Mesenchymal stem cell (in vitro differentiated cells and primary cell): ENCODE results near the gene PAQR8.

Source experiments
- DNase-seq: peaks from one replicate; pipeline ENCODE4 v3.0.0-alpha.2; 2013
- H2AFZ ChIP-seq: one replicate; pipeline ENCODE4 v1.6.1; 2013; ENCODE audit warnings: low read depth, mild to moderate bottlenecking, control low read depth, inconsistent platforms, low read length, moderate library complexity
- H2AK5ac ChIP-seq: 2 replicates; pipeline ENCODE4 v1.6.1; 2013; ENCODE audit warnings: low read length, moderate library complexity, mild to moderate bottlenecking, inconsistent platforms; ENCODE audit not compliant: severe bottlenecking
- H2BK120ac ChIP-seq: one replicate; pipeline ENCODE4 v1.6.1; 2013; ENCODE audit warnings: low read depth, mild to moderate bottlenecking, inconsistent platforms, low read length, moderate library complexity
- H2BK12ac ChIP-seq, 2 experiments: one replicate each; pipeline ENCODE4 v1.6.1; 2013; ENCODE audit warnings: inconsistent platforms in 2 of 2, low read length in 2 of 2, mild to moderate bottlenecking in 2 of 2, moderate library complexity in 2 of 2, control low read depth in 1 of 2
- H2BK15ac ChIP-seq: one replicate; pipeline ENCODE4 v1.6.1; 2013; ENCODE audit warnings: mild to moderate bottlenecking, low read depth, inconsistent platforms; ENCODE audit not compliant: poor library complexity, severe bottlenecking
- H2BK5ac ChIP-seq: 2 replicates; pipeline ENCODE4 v1.6.1; 2013; ENCODE audit warnings: low read depth, mild to moderate bottlenecking, low read length, control low read depth, inconsistent platforms; ENCODE audit not compliant: poor library complexity, severe bottlenecking
- H3K14ac ChIP-seq, 2 experiments: one replicate each; pipeline ENCODE4 v1.6.1; 2013; ENCODE audit warnings: inconsistent platforms in 2 of 2, low read length in 2 of 2, control low read depth in 1 of 2, mild to moderate bottlenecking in 1 of 2, moderate library complexity in 1 of 2
- H3K18ac ChIP-seq, 2 experiments: one replicate each; pipeline ENCODE4 v1.6.1; 2013; ENCODE audit warnings: inconsistent platforms in 2 of 2, low read length in 2 of 2, control low read depth in 1 of 2, low read depth in 1 of 2, mild to moderate bottlenecking in 1 of 2
- H3K23ac ChIP-seq, 2 experiments: one replicate each; pipeline ENCODE4 v1.6.1; 2013; ENCODE audit warnings: inconsistent platforms in 2 of 2, low read length in 2 of 2, mild to moderate bottlenecking in 2 of 2, moderate library complexity in 2 of 2, control low read depth in 1 of 2
- H3K27ac ChIP-seq: 2 replicates; pipeline ENCODE4 v1.5.1; 2013; ENCODE audit warnings: mild to moderate bottlenecking, moderate library complexity, low read length, control low read depth, inconsistent platforms; ENCODE audit not compliant: poor library complexity, severe bottlenecking
- H3K27me3 ChIP-seq, 2 experiments: 2 replicates each; pipeline versions ENCODE4 v1.6.1 to v1.7.0; 2013; ENCODE audit warnings: low read length in 2 of 2, mild to moderate bottlenecking in 2 of 2, moderate library complexity in 2 of 2, control low read depth in 1 of 2, inconsistent platforms in 1 of 2; ENCODE audit not compliant: control insufficient read depth in 1 of 2, insufficient read depth in 1 of 2
- H3K36me3 ChIP-seq, 2 experiments: 2 replicates each; pipeline versions ENCODE4 v1.6.1 to v1.7.0; 2013; ENCODE audit warnings: low read length in 2 of 2, control low read depth in 1 of 2, inconsistent platforms in 1 of 2, low read depth in 1 of 2, mild to moderate bottlenecking in 1 of 2; ENCODE audit not compliant: insufficient read depth in 2 of 2, control insufficient read depth in 1 of 2
- H3K4ac ChIP-seq, 2 experiments: one replicate each; pipeline ENCODE4 v1.6.1; 2013; ENCODE audit warnings: inconsistent platforms in 2 of 2, low read length in 2 of 2, mild to moderate bottlenecking in 2 of 2, moderate library complexity in 2 of 2, control low read depth in 1 of 2, low read depth in 1 of 2
- H3K4me1 ChIP-seq: 2 replicates; pipeline ENCODE4 v1.6.1; 2013; ENCODE audit warnings: low read depth, low read length, control low read depth; ENCODE audit not compliant: control insufficient read depth, insufficient read depth
- H3K4me2 ChIP-seq: 2 replicates; pipeline ENCODE4 v1.6.1; 2013; ENCODE audit warnings: low read length, mild to moderate bottlenecking, inconsistent platforms; ENCODE audit not compliant: poor library complexity, severe bottlenecking
- H3K4me3 ChIP-seq, 2 experiments: 2 replicates each; pipeline versions ENCODE4 v1.5.1 to v1.7.0; 2013; ENCODE audit warnings: low read length in 2 of 2, mild to moderate bottlenecking in 2 of 2, control low read depth in 1 of 2, low read depth in 1 of 2; ENCODE audit not compliant: insufficient read depth in 1 of 2
- H3K79me1 ChIP-seq: replicated peaks from 2 replicates; pipeline ENCODE4 v1.6.1; 2013; ENCODE audit warnings: mild to moderate bottlenecking, control low read depth, low read length, inconsistent platforms; ENCODE audit not compliant: poor library complexity, severe bottlenecking
- H3K9ac ChIP-seq: 2 replicates; pipeline ENCODE4 v1.7.0; 2013; ENCODE audit warnings: mild to moderate bottlenecking, low read length, moderate library complexity
- H3K9me3 ChIP-seq: 2 replicates; pipeline ENCODE4 v1.7.0; 2013; ENCODE audit warnings: mild to moderate bottlenecking, low read length; ENCODE audit not compliant: control insufficient read depth
- H4K8ac ChIP-seq: one replicate; pipeline ENCODE4 v1.6.1; 2013; ENCODE audit warnings: inconsistent platforms, mild to moderate bottlenecking, low read length, moderate library complexity
- H4K91ac ChIP-seq: one replicate; pipeline ENCODE4 v1.6.1; 2013; ENCODE audit warnings: mild to moderate bottlenecking, low read length, inconsistent platforms
- WGBS: methylation state at CpG from one replicate; pipeline ENCODE4 v1.1.7; 2013; ENCODE audit warnings: mixed read lengths; 5-methylcytosine and 5-hydroxymethylcytosine counted together

The PAQR8 gene

DNA sequence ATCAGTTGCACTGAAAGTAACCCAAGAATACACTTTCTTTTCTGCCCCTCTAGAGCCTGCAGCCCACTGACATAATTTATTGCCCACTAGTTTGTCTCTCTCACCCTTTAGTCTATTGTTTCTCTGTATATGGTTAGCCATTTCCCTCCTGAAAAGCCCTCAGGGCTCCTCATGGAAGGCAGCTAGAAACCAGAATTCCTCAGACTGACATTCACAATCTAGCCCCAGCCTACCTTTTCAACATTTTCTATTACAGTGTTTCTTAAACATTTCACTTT is 21.4 kb upstream of the PAQR8 start:
- H4K91ac ChIP-seq, result no peak overlapping the region
- no peak overlapping the region for H3K27ac ChIP-seq
- no peak overlapping the region for H3K4me2 ChIP-seq
- H3K4me3 ChIP-seq, result no peak overlapping the region
- H2BK15ac ChIP-seq, result no peak overlapping the region
- no peaks in the 10 kb centered on the region for H3K4me1 ChIP-seq
- no peaks in the 10 kb centered on the region for H3K36me3 ChIP-seq
- no peak overlapping the region for H3K18ac ChIP-seq
- no peak overlapping the region for H2BK5ac ChIP-seq
- no peak overlapping the region for H3K14ac ChIP-seq
- H3K23ac ChIP-seq, result no peak overlapping the region
- H2BK120ac ChIP-seq, result no peak overlapping the region
- H2BK12ac ChIP-seq, result no peak overlapping the region
- peaks cover 0 to 3% of the 10 kb centered on the region in 2 experiments for H3K27me3 ChIP-seq
- no peak overlapping the region for H2AFZ ChIP-seq
- no peak for DNase-seq
- H2AK5ac ChIP-seq, result no peak overlapping the region
- H3K9ac ChIP-seq, result no peak overlapping the region
- H3K79me1 ChIP-seq, result no peaks in the 10 kb centered on the region
- no peaks in the 10 kb centered on the region for H3K9me3 ChIP-seq
- H3K4ac ChIP-seq, result no peak overlapping the region
- no peak overlapping the region for H4K8ac ChIP-seq

DNA sequence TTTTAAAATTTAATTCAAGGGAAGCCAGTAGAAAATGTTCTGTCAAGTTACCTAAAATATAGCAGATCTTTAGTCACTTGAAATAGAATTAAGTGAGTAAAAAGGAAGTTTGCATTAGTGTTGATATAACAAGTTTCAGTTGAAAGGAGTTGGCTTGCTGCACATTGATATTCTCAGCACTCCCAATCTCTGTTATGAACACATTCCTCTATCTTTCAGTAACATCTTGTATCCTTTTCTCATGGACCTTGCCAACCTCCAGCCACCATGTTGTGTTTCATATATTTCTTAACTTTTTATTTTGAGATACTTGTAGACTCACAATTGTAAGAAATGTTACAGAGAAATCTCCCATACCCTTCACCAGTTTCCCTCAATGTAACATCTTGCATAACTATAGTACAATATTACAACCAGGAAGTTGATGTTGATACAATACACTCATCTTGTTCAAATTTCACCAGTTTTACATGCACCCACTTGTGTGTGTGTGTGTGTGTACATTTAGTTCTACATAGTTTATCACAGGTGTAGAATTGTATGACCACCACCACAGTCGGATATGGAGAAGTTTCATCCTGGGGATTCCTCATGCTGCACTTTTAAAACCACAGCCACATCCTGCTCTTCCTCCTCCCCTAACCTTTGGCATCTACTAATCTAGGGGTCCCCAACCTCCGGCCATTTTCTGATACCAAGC is 20.2 kb upstream of the PAQR8 start:
- H2BK12ac ChIP-seq, result no peak overlapping the region
- H2AFZ ChIP-seq, result no peak overlapping the region
- no peak overlapping the region for H2BK15ac ChIP-seq
- H3K4ac ChIP-seq, result no peak overlapping the region
- H2BK5ac ChIP-seq, result no peak overlapping the region
- peaks cover 0 to 3% of the 10 kb centered on the region in 2 experiments for H3K27me3 ChIP-seq
- H3K9me3 ChIP-seq, result no peaks in the 10 kb centered on the region
- no peak overlapping the region for H2BK120ac ChIP-seq
- no peak overlapping the region for H3K9ac ChIP-seq
- H4K91ac ChIP-seq, result no peak overlapping the region
- no peak overlapping the region for H3K4me2 ChIP-seq
- H3K36me3 ChIP-seq, result no peaks in the 10 kb centered on the region
- WGBS, result 93% methylated on average over 2 of the region's 2 CpGs
- H3K18ac ChIP-seq, result no peak overlapping the region
- no peaks in the 10 kb centered on the region for H3K79me1 ChIP-seq
- no peak overlapping the region for H3K14ac ChIP-seq
- no peak overlapping the region for H2AK5ac ChIP-seq
- H4K8ac ChIP-seq, result no peak overlapping the region
- no peaks in the 10 kb centered on the region for H3K4me1 ChIP-seq
- no peak for DNase-seq
- H3K27ac ChIP-seq, result no peak overlapping the region
- no peak overlapping the region for H3K4me3 ChIP-seq
- no peak overlapping the region for H3K23ac ChIP-seq

DNA sequence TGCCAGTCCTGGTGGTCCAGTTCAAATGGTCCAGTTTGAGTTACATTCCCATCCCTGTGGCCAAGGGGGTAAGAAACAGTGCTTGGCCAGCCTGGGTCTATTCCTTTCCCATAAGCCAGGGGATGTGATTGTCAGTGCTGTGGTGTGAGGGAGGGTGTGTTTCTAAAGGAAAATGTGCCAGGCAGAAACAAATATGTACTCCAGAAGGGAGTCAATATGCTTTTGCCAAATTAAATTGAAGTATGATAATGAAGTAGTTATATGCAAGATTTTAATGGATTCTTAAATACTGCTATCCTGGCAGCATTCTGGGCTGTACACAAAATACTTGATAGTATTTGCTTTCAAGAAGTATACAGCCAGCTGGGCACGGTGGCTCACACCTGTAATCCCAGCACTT is 16.6 kb upstream of the PAQR8 start:
- Histone ChIP-seq H3K23ac (no peak overlapping the region), H2AFZ (no peak overlapping the region), H2AK5ac (no peak overlapping the region), H3K36me3 (no peaks in the 10 kb centered on the region), H3K4me2 (no peak overlapping the region), H2BK15ac (no peak overlapping the region), H2BK5ac (no peak overlapping the region), H3K27me3 (peaks cover 0 to 7% of the 10 kb centered on the region in 2 experiments), H3K9me3 (no peaks in the 10 kb centered on the region), H3K4ac (no peak overlapping the region), H3K18ac (no peak overlapping the region), H3K4me1 (no peaks in the 10 kb centered on the region), H2BK12ac (no peak overlapping the region), H3K14ac (no peak overlapping the region), H4K8ac (no peak overlapping the region), H3K9ac (no peak overlapping the region), H3K27ac (no peak overlapping the region), H3K4me3 (no peak overlapping the region), H4K91ac (no peak overlapping the region), H2BK120ac (no peak overlapping the region), H3K79me1 (no peaks in the 10 kb centered on the region)
- WGBS, result 90% methylated on average over 1 of the region's 1 CpG
- DNase-seq, result no peak

DNA sequence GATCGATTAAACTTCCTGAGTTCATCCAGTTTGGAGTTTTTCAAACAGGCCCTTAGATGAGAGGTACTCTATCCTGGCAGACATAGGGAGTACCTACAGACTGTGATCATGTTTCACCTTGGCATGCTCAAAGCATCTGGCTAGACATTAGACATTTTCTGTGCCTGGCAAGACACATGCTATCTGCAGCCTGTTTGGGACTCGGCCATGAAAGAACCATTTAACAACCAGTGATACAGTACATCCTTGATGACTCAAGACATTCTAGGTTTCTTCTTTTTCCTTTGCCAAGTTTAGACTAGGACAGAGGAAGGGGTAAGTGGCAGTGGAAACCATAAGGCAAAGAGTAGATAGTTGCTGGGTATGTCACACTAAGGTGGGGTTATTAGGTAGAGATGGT is 15.4 kb upstream of the PAQR8 start:
- Histone ChIP-seq H2BK12ac (no peak overlapping the region), H3K18ac (no peak overlapping the region), H3K36me3 (no peaks in the 10 kb centered on the region), H3K23ac (no peak overlapping the region), H3K4me3 (no peak overlapping the region), H3K4me1 (no peaks in the 10 kb centered on the region), H3K79me1 (no peaks in the 10 kb centered on the region), H2AK5ac (no peak overlapping the region), H3K4me2 (no peak overlapping the region), H4K8ac (no peak overlapping the region), H4K91ac (no peak overlapping the region), H2AFZ (no peak overlapping the region), H3K27ac (no peak overlapping the region), H3K4ac (no peak overlapping the region), H2BK120ac (no peak overlapping the region), H2BK5ac (no peak overlapping the region), H2BK15ac (no peak overlapping the region), H3K27me3 (peaks cover 0 to 7% of the 10 kb centered on the region in 2 experiments), H3K9me3 (no peaks in the 10 kb centered on the region), H3K14ac (no peak overlapping the region), H3K9ac (no peak overlapping the region)
- 87% methylated on average over 2 of the region's 2 CpGs for WGBS
- DNase-seq, result no peak
